ENCODE data around the gene L3MBTL2.

DNA sequence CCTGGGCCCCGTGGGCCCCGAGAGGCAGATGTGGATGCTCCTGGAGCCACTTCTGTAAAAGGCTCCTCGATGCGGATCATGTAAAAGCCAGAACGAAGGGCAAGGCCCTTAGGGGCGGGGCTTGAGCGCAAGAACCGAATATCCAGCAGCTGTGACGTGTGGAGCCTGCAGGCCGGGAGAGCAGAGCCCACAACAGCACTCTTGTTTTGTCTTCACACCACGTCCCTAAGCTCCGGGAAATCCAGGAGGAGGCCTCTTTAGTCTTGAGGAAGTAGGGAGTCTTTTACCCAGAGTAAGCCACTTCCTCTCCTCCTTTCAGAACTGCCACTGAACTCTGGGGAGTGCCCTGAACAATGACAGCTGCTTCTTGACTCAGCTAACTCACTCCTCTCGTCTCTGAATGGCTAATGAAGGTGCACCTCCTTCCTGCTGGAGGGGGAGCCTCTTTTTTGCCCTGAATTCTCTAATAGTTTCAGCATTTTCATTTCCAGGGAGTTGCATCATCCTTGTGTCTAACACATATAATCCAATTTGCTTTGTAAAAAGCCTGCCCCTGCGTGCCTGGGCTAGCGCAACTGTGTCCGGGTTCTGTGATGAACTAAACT, 12.5 kb downstream of the L3MBTL2 start:
- TF ChIP-seq, protein P1, sequence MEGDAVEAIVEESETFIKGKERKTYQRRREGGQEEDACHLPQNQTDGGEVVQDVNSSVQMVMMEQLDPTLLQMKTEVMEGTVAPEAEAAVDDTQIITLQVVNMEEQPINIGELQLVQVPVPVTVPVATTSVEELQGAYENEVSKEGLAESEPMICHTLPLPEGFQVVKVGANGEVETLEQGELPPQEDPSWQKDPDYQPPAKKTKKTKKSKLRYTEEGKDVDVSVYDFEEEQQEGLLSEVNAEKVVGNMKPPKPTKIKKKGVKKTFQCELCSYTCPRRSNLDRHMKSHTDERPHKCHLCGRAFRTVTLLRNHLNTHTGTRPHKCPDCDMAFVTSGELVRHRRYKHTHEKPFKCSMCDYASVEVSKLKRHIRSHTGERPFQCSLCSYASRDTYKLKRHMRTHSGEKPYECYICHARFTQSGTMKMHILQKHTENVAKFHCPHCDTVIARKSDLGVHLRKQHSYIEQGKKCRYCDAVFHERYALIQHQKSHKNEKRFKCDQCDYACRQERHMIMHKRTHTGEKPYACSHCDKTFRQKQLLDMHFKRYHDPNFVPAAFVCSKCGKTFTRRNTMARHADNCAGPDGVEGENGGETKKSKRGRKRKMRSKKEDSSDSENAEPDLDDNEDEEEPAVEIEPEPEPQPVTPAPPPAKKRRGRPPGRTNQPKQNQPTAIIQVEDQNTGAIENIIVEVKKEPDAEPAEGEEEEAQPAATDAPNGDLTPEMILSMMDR (IDR thresholded peaks at IDR 0.05 in 2 of 3, conservative IDR thresholded peaks at IDR 0.05 in 1 of 3; ENCODE audit: borderline replicate concordance in 1 of 3, insufficient read depth in 1 of 3, low read depth in 2 of 3, low read length in 2 of 3): no peak
- TF ChIP-seq POLR2AphosphoS5 (IDR thresholded peaks at IDR 0.05; ENCODE audit: low read depth, low read length) (no peak), ZNF274 (IDR thresholded peaks at IDR 0.05; ENCODE audit: low read depth, low read length) (no peak), POLR2A (IDR thresholded peaks at IDR 0.05; ENCODE audit: borderline replicate concordance, extremely low read depth, insufficient read depth, insufficient read length) (no peak), EGR1 (IDR thresholded peaks at IDR 0.05; ENCODE audit: low read depth) (no peak)

All from HCT116 (cell line).